Measurements from ENCODE around the gene SPRR2A.
"Not testable (repeated sequence)": the region's sequence is repeated elsewhere in the genome, so short reads cannot be mapped to it uniquely, and the experiment has no call there.

SPRR2A gene
- 0 reads per million in 4 donors for total RNA-seq

DNA sequence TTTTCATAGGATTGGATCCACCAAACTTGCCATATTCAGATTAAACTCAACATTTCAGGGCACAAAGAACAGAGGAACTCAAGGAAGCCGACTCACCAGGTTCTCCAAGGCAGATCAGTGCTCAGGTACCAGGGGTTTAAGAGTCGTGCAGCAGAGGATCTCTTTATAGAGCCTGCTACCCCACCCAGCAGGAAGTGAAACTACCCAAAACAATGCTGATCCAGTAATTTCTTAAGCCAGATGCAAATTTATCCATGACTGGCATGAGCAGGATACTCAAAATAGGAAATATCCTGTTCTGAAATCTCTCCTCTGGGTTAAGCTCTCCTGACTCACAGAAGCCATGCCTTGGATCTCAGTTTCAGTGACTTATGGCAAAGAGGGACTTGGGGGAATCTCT lies at the start of gene SPRR2A:
SPRR2A (minus strand) TSS at position 138 of the 400 bp plus-strand sequence. CDS start 777 bp downstream, outside the sequence.
- DNase-seq, result no peak

DNA sequence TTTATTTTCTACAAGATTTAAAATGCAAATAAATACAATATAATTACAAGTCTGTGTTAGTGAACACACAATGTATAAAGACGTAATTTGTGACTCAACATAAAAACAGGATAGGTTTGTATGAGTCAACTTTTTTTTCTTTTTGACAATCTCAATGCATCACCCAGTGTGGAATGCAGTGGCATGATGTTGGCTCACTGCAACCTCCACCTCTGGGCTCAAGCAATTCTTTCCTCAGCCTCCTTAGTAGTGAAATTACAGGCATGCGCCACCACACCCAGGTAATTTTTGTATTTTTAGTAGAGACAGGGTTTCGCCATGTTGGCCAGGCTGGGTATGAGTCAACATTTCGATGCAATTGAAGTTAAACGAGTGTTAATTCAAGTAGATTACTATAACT lies 42.9 kb upstream of the SPRR2A start:
- DNase-seq, result no peak

DNA sequence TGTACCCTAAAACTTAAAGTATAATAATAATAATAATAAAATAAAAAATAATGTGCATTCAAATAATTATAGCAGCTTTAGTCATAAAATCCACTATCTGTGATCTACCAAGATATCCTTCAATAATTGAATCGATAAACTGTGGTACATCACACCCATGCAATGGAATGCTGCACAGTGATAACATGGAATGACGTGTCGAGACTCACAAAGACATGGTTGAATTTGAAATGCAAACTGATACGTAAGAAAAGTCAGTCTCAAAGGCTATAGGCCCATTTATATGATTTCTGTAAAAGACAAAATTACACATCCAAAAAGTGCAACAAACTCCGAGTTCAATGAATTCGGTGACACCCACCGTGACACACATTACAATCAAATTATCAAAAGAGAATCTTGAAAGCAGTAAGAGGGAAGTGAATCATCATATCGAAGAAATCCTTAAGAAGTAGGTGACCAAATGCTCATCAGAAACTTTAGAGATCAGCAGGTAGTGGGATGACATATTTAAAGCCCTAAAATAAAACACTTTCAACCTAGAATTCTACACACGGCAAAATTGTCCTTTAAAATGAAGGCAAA lies 42.2 kb upstream of the SPRR2A start:
- no peak for DNase-seq

DNA sequence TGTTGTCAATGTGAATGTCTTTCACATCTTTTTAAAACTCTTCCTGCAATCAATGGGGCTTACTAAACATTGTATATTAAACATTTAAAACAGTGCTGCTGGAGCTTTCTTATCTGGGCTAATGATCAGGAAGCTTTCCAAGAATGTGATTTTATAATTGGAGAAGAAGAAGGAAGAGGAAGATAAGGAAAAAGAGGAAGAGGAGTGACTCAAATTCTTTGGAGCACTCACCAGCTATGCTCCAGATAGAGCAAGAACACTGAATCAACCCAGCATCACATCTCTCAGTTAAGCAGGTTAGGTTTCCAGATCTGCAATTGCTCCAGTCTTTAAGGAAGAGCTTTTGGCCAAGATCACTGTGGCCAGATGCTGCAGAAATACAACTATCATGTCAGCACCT lies 38.5 kb upstream of the SPRR2A start:
- DNase-seq, result no peak

DNA sequence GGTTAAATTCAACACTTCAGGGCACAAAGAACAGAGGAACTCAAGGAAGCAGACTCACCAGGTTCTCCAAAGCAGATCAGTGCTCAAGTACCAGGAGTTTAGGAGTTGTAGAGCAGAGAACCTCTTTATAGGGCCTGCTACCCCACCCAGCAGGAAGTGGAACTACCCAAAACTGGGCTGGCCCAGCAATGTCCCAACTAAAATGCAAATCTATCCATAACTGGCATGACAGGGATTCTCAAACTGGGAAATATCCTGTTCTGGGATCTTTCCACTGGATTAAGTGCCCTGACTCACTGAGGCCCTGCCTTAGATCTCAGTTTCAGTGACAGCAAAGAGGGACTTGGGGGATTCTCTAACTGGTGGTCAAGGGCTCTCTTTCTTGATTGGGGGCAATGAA lies 37.1 kb upstream of the SPRR2A start, which contains the start of gene SPRR2E:
SPRR2E (minus strand) TSS at position 101 of the 400 bp plus-strand sequence. CDS start 775 bp downstream, outside the sequence.
- no peak for DNase-seq

DNA sequence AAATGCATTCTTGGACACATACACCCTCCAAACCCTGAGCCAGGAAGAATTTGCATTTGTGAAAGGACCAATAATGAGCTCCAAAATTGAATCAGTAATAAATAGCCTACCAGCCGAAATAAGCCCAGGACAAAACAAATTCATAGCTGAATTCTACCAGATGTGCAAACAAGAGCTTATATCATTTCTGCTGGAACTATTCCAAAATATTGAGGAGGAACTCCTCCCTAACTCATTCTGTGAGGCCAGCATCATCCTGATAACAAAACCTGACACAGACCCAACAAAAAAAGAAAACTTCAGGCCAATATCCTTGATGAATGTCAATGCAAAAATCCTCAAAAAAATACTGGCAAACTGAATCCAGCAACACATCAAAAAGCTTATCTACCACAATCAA lies 30.3 kb upstream of the SPRR2A start:
- DNase-seq, result no peak

DNA sequence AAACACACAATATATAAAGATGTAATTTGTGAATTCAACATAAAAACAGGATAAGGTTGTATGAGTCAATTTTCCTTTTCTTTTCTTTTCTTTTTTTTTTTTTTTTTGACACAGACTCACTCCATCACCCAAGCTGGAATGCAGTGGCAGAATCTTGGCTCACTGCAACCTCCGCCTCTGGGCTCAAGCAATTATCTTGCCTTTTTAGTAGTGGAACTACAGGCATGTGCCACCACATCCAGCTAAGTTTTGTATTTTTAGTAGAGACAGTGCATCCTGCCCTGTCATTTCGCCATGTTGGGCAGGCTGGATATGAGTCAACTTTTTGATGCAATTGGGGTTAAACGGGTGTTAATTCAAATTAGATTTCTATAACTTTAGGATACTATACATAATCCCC lies 24.4 kb upstream of the SPRR2A start:
- no peak for DNase-seq

DNA sequence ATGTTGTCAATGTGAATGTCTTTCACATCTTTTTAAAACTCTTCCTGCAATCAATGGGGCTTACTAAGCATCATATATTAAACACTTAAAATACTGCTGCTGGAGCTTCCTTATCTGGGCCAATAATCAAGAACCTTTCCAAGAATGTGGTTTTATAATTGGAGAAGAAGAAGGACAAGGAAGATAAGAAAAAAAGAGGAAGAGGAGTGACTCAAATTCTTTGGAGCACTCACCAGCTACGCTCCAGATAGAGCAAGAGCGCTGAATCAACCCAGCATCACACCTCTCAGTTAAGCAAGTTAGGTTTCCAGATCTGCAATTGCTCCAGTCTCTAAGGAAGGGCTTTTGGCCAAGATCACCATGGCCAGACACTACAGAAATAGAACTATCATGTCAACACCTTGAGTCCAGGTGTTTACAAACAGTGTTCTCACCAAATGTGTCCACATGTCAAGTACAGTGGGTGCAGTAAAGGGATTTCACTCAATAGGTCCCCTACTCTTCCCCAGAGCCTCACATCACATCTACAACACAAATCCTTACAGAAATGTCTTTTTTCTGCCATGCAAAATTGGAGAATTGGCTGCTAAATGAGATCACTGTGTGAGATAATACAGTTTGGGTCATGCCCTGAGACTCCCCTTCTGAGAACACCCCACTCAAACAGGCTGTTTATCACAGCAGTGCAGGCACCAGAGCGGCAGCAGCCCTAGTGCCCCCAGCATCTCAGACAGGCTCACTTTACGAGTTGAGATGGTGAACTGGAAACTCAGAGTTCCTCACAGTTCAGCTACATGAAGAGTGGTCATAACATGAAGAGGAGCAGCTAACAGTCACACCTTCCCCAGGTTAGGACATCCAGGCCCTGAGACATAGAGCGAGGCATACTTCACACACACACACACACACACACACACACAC lies 15.8 kb upstream of the SPRR2A start:
- DNase-seq, result no peak

DNA sequence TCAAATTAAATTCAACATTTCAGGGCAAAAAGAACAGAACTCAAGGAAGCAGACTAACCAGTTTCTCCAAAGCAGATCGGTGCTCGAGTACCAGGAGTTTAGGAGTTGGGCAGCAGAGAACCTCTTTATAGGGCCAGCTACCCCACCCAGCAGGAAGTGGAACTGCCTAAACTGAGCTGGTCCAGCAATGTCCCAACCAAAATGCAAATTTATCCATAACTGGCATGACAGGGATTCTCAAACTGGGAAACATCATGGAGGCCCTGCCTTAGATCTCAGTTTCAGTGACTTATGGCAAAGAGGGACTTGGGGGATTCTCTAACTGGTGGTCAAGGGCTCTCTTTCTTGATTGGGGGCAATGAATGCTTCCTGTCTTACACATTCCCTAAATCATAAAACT lies 14.2 kb upstream of the SPRR2A start, which contains the start of gene SPRR2B:
SPRR2B (minus strand) TSS at position 101 of the 400 bp plus-strand sequence. CDS start 772 bp downstream, outside the sequence.
- no peak for DNase-seq

DNA sequence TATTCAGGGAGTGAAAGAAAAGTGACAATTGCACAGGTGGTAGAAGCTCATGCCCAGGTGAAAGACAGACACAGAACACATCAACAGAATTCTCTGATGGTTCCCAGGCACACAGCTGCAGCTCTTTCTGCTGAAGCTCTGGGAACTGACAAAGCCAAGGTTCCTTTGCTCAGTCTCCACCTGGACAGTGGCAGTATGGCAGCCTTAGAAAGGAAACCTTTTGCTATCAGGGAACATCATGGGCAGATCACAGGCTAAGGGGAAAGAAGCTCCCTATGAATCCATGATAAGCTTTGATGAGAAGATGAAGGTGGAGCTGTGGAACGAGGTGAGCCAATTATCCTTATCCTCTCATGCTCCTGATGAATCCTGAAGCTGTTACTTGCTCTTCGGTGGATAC lies 12.9 kb upstream of the SPRR2A start:
- no peak for DNase-seq

DNA sequence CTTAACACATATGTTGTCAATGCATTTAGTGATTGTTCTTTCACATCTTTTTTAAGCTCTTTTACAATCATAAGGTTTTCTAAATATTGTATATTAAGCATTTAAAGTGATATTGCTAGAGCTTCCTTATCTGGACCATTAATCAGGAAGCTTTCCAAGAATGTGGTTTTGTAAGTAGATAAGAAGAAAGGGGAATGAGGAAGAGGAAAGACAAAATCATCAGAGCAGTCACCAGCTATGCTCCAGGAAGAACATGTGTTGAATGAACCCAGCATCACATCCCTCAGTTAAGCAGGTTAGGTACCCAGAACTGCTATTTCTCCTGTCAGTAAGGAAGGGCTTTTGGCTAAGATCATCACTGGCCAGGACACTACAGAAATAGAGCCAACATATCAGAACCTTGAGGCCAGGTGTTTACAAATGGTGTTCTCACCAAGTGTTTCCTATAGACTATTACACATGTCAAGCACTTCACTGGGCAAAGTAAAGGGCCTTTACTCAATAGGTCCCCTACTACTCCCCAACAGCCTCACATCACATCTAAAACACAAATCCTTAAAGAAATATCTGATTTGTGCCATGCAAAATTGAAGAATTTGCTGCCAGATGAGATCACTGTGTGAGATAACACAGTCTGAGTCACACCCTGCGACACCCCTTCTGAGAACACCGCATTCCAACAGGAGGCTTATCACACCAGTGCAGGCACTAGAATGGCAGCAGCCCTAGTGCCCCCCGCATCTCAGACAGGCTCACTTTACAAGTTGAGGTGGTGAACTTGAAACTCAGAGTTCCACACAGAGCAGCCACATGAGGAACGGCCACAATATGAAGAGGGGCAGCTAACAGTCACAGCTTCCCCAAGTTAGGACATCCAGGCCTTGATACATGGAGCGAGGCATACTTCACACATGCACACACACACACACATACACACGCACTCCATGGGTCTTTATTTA lies 1.8 kb upstream of the SPRR2A start:
- DNase-seq, result no peak

DNA sequence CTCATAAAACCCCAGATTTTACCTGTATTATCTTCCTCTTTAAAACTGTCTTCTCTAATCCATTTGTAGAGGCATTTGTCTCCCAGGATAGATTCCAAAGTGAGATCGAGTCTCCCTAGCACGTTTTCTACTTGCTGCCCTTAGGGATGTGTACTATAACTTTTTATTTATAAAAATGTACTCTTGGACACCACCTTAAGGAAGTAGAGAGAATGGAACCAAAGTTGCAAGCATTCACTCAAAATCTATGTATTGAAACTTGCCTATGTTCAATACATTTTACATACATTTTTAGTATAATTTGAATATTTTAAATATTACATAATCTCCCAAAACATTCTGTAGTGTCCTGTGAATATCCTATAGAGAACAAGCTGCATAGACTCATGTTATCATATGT lies 842 bp upstream of the SPRR2A start:
- no peak for DNase-seq

DNA sequence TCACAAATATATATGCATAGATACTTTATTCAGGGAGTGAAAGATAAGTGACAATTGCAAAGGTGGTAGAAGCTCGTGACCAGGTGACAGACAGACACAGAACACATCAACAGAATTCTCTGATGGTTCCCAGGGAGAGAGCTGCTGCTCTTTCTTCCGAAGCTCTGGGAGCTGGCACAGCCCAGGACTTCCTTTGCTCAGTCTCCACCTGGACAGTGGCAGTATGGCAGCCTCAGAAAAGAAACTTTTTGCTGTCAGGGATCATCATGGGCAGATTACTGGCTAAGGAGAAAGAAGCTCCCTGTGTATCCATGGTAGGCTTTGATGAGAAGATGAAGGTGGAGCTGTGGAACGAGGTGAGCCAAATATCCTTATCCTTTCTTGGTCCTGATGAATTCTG lies 1.2 kb downstream of the SPRR2A start:
- DNase-seq, result not testable (repeated sequence)

DNA sequence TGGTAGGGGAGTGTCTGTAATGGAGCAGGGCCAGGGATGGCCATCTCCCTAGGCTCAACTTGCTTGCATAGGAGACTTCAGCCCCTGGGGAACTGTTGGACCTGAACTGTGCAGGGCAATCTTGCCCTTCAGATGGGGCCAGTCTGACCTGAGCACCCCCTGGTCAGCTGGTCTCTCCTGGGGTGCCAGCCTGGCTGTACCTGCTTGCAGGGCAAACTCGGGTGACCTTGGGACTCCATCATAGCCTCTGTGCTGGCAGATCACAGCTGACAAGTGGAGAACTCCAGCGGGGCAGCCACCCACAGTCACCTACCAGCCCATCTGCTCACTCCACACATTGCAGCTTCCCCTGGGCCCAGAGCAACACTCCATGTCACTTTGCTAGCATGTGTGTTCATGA lies 8.1 kb downstream of the SPRR2A start:
- no peak for DNase-seq

DNA sequence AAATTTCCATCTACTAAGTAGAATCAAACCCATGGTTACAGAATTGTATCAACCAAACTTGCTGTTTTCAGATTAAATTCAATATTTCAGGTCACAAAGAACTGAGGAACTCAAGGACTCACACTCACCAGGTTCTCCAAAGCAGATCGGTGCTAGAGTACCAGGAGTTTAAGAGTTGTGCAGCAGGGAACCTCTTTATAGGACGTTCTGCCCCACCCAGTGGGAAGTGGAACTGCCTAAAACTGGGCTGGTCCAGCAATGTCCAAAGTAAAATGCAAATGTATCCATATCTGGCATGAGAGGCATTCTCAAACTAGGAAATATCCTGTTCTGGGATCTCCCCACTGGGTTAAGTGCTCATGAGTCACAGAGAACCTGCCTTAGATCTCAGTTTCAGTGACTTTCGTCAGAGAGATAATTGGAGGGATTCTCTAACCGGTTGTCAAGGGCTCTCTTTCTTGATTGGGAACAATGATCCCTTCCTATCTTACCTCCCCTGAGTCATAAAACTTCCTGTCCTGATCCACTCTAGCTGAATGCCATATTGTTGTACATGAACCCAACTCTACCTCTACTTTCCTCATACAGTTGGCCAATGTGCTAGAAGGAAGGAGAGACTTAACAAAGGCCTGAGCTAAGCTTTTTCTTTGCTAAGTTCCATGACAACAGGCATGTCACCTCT lies 16.2 kb downstream of the SPRR2A start, which contains the start of gene SPRR2D:
SPRR2D (minus strand) TSS at position 171 of the 682 bp plus-strand sequence. CDS start 774 bp downstream, outside the sequence.
- no peak for DNase-seq

DNA sequence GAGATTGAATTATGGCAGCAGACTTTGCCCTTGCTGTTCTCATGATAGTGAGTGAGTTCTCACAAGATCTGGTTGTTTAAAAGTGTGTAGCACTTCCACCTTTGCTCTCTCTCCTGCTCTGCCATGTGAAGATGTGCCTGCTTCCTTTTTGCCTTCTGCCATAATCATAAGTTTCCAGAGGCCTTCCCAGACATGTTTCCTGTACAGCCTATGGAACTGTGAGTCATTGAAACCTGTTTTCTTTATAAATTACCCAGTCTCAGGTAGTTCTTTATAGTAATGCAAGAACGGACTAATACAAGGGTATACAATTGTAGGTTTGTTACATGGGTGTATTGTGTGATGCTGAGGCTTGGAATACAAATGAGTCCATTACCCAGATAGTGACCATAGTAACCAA lies 22.1 kb downstream of the SPRR2A start:
- no peak for DNase-seq

DNA sequence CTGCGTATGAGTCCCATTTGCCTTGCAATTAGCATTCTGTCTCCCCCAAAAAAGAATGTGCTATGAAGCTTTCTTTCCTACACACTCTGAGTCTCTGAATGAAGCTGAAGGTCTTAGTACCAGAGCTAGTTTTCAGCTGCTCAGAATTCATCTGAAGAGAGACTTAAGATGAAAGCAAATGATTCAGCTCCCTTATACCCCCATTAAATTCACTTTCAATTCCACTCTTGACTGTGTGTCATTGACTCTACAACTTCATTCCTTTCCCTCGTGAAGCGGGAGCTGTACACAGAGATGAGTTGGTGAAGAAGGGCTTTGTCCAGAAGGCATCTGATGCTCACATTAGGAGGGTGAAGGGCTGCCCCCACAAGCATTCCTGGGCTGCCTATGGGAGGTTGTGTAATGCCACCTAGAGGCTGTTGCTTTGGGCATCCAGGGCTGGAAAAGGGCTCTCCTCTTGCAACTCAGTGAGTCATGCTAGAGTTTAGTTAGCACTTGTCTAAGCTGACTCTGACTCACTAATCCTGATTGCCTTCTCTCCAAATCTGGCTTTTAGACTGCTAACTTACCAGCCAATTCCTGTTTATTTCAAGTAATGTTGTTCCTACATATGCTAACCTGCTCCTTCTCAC lies 24.5 kb downstream of the SPRR2A start:
- DNase-seq, result no peak

DNA sequence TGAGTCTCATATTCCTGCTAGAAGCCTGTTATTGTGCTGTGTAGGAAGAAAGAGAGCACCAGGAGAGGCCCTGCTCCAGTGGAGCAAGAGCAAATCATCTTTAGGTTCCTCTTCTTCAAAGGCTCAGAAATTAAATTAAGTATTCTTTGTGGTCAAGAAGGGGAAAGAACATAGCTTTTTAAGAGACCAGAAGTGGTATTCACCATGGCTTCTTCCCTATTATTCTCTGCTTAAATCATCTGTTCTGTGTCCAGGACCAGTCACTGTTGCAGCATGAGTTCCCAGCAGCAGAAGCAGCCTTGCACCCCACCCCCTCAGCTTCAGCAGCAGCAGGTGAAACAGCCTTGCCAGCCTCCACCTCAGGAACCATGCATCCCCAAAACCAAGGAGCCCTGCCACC lies 25.2 kb downstream of the SPRR2A start:
- no peak for DNase-seq

DNA sequence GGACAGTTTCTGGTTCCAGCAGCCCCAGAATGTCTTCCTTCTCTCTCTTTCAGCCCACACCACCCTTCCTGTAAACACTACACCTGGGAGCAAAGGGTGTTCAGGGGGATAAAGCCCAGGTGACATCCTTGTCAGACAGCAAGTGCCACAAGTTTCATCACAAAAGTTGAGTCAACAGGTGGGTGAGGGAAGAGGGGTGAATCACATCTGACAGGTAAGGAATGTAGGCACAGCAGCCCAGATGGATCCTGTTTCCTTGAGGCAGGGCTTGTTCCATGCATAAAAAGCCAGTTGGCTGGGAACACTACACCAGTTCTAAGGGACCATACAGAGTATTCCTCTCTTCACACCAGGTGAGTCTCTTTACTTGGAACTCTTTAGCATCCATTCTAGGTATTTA lies 26.4 kb downstream of the SPRR2A start, which contains the start of gene SPRR1B:
SPRR1B (plus strand) TSS at position 309 of the 400 bp plus-strand sequence. CDS start 1,143 bp downstream, outside the sequence.
- DNase-seq, result no peak

DNA sequence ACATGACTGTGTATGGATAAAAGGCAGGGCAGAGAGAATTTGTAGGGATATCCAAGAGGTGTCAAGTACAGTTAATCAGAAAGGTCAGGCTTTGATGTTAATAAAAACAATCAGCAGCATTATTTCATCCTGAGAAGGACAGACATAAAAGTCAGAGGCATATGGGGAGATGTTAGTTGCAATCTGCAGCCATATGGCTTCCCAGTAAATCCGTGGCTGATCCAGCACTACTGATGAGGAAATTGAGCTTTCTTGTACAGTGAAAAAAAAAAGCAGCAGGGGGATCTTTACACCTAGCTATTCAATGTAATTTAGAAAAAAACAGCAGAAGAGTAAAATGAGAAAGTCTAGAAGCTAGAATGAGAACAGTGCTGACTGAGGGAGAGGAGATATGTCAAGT lies 28.5 kb downstream of the SPRR2A start:
- no peak for DNase-seq

DNA sequence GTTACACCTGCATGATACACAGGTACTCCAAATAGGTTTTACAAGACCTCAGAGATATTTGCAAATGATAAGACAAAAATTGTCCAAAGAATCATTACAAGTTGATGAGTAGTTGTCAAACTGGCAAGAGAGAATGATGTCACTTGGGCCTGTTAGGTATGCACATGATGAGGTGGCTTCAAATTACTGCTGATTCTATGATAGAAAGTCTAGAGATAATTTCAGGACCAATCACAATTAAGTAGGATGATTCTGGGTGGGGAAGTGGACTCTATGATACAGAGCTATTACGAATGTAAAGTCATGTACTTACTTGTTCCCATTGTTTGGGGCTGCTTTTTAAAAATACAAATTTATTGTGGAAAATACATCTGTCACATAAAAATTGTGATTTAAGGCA lies 31.5 kb downstream of the SPRR2A start:
- DNase-seq, result no peak

Measured in T-helper 1 cell (primary cell).